Measurements from ENCODE around the gene S1PR1.
A peak's percentile ranks its signal among the peaks of the same experiment; 100 is the strongest.
"Not testable (repeated sequence)": the region's sequence is repeated elsewhere in the genome, so short reads cannot be mapped to it uniquely, and the experiment has no call there.

S1PR1 gene

DNA sequence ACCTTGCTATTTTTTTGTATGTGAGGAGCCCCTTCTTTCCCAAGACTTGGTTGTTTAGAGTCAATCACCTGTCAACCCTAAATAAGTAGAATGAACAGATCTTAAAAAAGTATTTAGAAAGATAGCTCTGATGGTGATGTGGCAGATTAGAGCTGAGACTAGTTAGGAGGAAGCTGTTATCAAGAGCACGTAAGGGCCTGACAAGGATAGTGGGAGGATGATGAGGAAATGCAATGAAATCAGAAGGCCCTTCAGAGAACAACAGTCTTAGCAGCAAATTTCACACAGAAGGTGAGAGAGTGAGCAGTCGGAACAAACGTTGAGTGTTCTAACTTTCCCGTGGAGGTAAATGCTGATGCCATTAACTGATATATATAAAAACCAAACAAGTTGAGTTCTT, 15.9 kb upstream of the S1PR1 start:
- DNase-seq, result no peak

DNA sequence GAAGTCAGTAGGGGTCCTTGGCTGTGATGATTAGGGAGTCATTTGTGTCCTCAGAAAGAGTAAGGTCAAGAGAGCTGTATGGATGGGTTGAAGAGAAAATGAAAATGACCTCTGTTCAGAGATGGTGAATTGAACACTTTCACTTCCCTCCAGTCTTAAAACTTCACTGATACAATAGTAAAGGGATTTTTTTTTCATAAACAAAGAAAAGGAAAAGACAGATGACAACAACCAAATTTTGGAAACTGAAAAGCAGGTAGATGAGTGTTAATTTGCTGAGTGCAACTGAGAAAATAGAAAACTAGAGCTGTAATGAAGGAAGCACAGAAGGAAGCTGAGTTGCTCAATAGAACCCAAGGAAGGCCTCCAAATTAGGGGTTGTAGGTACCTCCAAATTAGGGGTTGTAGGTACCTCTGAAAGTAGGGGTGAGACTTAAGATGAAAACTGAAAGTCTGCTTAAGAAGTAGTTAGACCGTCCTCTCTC, 14.8 kb upstream of the S1PR1 start:
- no peak for DNase-seq

DNA sequence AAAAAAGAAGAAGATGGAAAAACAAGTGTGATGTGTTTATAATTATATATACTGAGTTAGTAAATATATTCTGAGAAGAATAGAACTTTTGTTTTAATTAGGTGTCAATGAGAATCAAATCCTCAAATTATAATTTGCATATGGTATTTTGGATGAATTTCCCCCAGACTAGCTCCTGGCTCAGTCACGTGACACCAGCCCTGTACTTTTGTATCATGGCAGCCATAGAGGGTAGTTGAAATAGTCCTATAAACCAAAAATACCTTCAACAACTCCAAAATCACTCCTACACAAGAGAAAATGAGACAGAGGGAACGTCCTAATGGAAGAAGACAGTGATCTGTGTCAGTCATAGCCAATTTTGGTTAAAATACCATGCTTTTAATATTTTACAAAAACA, 9.0 kb upstream of the S1PR1 start:
- no peak for DNase-seq

DNA sequence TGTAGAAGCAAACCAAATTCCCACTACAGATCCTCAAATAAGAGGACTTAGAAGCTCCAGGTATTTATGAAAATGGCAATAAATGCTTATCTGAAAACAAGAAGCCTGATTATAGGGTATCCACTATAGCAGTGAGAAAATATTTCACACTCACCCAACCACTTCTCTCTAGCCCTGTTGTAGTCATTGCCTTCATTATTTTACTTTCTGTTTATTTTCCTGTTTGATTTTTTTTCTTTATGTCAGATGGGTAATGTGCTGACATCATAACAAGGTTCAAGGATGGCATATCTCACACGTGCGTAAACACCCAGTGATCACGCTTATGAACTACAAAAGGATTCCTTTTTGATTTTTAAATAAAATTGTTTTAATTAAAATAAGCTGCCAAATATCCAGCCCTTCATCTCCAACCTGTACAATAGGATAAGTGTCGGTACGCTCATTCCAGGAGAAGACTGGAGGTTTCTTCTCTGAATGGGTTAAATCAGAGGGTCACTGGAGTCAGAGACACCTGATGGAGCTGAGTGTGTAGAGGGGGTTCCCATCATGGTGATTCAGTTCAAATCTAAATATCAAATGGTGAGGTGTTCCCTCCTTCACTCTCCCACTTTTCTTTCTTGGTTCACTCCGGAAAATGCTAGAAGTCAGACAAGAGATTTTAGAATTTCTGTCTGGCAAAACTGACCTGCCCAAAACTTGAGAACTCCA, 8.2 kb upstream of the S1PR1 start:
- no peak for DNase-seq

DNA sequence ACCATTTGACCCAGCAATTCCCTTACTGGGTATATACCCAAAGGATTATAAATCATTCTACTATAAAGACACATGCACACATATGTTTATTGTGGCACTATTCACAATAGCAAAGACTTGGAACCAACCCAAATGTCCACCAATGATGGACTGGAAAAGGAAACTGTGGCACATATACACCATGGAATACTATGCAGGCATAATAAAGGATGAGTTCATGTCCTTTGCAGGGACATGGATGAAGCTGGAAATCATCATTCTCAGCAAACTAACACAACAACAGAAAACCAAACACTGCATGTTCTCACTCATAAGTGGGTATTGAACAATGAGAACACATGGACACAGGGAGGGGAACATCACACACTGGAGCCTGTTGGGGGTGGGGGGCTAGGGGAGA, 4.6 kb upstream of the S1PR1 start:
- not testable (repeated sequence) for DNase-seq

DNA sequence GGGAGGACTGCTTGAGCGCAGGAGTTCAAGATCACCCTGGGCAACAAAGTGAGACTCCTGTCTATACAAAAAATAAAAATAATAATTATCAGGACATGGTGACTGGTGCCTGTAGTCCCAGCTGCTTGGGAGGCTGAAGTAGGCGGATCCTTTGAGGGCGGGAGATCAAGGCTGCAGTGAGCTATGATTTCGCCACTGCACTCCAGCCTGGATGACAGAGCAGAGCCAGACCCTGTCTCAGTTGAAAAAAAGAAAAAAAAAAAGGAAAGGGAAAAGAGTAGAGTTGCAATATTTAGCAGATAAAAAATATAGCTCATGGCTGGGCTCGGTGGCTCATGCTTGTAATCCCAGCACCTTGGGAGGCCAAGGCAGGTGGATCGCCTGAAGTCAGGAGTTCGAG, 3.3 kb upstream of the S1PR1 start:
- DNase-seq, result no peak

DNA sequence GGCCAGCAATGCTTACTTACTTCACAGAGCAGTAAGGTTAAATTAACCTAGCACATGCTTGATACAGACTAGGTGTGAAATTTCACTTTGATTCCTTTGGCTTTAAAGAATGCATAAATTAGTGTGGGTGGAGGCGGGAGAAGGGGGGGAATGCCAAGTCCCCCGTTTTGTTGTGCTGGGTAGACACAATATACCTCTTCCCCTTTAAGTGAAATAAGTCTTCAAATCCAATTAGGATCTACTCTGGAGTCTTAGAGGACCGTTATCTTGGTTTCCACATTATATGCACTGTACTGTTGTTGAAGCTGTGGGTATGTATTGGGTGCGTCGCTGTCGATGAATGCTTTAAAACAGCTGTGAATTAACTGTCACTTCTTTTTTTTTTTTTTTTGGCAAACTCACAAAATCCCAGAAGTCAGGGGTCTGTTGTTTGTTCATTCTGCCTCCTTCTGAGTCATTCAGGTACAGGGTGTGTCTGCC, 1.6 kb upstream of the S1PR1 start:
- peak; percentile 38 for DNase-seq

DNA sequence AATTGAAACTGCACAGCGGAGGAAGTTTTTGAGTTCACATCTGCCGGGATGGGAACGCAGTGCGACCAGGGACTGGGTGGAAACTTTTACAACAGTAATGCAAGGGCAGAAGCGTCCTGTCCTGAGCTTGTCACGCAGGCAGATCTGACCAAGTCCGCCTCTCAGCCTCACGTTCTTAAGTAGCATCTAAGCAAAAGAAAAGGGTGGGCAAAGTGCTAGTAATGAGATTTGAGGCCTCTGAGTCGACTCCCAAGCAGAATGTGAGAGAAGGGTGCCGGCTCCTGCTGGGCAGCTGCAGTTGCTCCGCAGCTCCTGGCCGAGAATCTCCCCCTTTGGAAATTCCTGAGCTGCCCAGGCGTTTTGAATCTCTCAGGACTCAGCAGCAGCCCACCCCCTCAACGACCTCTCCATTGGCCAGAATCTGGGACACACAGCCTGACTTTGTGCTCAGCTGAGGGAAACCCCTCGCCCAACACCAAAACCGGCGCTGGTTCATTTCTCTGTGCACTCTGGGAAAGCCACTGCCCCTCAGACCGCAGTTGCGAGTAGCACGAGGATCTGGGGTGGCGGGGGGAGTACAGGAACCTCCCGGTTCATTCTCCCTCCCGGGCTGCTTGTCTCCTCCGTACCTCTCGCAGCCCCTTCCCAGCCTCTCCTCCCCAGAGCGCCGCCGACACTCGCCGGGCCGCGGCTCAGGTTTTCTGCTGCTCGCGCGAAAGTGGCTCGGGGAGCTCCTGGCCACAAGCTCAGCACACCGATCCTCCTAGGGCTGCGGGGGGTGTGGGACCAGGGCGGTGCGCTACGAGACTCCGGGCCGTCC, 913 bp upstream of the S1PR1 start:
- DNase-seq, result peak; percentile 64

DNA sequence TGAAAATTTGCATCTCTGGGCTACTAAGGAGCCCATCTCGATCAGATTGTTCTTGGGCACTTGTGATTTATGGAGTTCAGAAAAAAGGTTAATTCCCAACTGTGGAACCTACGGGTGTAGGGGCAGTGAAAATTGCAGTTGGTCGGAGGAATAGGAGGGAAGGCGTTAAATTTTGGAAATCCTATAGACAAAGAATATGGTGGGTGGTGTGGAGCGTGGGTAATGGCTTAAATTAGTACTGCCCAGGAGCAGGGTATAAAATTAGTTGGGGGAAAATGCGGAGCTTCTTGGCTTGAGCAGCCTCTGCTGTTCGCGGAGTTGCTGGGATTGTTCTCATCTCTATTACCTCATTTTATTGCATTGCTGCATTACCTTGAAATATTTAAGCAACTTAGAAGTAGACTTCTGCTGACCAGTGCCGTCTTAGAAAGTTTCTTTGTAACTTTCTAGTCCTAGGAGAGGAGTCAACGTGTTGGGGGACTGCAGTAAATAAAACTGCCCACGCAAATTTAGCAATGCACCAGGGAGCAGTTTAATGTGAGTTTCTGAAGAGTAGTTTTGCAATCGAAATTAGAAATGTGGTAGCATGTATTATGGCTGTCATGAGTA, 514 bp downstream of the S1PR1 start:
- peak; percentile 23 for DNase-seq

DNA sequence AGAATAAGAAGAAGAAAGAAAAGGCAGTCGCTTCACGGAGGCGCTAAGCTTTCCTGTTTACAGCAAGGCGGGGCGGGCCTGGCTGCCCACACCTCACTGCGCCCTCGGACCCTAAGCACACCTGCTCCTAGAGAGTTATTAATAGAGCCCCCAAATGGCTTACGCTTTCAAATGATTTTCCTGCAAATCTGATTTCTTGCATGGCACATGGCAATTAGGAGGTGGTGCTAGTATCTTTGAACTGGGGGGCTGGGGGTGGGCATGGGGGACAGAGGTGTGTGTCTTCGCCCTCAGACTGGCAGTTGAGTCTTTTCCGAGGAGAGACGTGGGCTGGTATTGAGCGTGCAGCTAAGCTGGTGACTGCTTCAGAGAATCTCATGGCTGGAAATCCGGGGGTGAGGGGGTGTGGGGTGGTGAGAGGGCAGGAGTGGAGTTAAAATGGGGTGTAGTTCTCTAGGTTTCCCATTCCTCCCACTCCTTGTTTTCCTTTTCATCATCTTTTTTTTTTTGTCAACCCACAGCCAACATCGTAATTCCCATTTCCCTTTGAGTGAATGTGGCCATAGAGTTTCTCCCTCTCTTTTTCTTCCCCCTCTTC, 1.3 kb downstream of the S1PR1 start:
- DNase-seq, result peak; percentile 74

DNA sequence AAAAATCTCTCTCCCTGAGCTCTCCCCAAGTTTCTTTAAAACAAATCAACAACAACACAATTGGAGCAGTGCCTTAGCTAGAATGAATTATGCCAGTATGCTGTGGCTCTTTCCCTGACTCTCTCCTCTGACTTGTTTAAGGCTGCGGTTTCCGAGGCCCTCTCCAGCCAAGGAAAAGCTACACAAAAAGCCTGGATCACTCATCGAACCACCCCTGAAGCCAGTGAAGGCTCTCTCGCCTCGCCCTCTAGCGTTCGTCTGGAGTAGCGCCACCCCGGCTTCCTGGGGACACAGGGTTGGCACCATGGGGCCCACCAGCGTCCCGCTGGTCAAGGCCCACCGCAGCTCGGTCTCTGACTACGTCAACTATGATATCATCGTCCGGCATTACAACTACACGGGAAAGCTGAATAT, 1.9 kb downstream of the S1PR1 start:
- peak; percentile 88 for DNase-seq

DNA sequence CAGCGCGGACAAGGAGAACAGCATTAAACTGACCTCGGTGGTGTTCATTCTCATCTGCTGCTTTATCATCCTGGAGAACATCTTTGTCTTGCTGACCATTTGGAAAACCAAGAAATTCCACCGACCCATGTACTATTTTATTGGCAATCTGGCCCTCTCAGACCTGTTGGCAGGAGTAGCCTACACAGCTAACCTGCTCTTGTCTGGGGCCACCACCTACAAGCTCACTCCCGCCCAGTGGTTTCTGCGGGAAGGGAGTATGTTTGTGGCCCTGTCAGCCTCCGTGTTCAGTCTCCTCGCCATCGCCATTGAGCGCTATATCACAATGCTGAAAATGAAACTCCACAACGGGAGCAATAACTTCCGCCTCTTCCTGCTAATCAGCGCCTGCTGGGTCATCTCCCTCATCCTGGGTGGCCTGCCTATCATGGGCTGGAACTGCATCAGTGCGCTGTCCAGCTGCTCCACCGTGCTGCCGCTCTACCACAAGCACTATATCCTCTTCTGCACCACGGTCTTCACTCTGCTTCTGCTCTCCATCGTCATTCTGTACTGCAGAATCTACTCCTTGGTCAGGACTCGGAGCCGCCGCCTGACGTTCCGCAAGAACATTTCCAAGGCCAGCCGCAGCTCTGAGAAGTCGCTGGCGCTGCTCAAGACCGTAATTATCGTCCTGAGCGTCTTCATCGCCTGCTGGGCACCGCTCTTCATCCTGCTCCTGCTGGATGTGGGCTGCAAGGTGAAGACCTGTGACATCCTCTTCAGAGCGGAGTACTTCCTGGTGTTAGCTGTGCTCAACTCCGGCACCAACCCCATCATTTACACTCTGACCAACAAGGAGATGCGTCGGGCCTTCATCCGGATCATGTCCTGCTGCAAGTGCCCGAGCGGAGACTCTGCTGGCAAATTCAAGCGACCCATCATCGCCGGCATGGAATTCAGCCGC, 2.5 kb downstream of the S1PR1 start:
- DNase-seq, result peak; percentile 51

DNA sequence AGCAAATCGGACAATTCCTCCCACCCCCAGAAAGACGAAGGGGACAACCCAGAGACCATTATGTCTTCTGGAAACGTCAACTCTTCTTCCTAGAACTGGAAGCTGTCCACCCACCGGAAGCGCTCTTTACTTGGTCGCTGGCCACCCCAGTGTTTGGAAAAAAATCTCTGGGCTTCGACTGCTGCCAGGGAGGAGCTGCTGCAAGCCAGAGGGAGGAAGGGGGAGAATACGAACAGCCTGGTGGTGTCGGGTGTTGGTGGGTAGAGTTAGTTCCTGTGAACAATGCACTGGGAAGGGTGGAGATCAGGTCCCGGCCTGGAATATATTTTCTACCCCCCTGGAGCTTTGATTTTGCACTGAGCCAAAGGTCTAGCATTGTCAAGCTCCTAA, 3.2 kb downstream of the S1PR1 start:
- no peak for DNase-seq

DNA sequence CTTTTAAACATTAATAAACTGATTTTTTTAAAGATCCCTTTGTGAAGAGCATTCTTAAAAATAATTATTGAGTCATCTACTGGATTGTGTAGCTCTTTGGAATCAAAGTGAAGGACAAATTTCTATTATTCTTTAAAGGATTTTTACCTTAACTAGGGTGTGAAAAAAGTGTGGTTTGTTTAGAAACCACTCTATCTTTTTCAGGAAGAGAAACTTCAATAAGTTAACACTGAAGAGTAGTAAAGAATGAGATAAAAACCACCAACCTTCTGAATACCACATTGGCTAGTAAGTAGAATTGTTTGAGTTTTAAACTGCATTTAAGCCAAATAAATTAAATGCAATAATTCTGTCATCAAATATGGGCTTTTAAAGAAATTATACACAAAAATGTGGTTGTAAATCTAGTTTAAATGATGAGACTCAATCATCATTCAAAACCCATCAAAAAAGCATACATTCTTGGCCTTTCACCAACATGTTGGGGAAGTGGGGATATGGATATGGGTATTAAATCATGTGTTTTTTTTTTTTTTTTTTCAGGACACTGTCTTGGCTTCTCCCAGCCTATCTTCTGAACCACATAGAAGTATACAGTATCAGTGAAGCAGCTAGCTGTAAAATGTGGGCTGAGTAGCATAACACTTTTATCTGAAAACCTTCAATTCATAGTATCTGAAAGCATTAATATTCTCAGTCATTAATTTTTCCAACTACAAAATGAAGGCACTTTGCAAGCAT, 4.8 kb downstream of the S1PR1 start:
- no peak for DNase-seq

DNA sequence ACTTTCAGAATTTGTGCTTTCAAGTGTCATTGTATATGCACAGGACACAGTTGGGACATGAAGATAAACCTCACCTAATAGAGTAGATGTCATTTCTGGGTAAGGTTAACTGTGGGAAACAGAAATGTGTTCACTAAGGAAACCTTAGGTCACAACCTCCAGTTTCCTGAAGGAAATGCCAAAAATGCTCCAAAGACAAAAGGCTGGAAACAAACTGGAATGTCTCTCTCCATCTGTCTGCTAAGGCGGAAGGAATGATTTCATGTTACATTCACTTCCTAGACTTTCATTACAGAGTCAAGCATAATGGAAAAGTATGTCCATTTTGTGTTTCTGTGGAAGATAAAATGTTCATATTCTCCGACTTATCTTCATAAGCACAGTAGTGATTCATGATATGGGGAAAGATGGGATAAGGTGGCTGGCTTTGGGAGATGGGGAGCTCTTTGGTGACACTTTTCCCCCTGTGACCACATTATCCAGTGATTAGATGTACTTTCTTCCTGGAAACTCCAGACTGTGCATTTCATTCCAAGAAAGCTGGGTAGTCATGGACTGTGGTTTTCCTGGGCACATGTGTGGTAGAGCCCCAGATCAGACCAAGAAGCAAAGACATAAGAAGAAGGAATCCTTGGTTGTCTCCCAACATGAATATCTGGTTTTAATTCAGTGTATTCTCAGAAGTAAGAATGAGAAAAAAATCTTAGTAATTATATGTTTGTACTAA, 5.7 kb downstream of the S1PR1 start:
- DNase-seq, result no peak

DNA sequence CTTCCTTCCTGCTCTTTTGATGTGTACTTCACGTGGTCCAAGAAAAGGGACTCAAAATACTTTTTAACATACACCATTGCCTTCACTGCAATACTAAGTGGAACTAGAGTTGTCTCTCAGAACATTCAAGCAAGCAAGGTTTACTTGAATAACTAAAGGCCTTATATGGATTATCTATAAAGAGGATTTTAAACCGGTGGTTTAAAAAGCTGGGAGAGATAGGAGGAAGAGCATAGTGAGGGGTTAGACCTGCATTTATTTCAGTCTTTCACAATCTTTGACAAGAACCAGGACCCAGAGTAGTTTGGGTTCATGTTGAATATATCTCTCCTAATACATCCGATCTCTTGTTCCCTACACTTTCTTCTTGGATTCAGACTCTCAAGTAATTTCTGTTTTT, 6.9 kb downstream of the S1PR1 start:
- DNase-seq, result no peak

DNA sequence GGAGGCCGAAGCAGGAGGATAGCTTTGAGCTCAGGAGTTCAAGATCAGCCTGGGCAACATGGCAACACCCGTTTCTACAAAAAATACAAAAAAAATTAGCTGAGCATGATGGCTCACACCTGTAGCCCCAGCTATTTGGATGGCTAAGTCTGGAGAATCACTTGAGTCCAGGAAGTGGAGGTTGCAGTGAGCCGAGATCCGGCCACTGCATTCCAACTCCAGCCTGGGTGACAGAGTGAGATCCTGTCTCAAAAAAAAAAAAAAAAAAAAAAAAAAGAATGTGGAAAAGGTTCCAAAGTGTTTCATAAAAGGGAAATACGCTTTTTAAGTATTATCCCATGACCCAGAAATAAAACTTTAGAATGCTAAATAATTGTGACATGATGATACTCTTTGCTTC, 8.0 kb downstream of the S1PR1 start:
- no peak for DNase-seq

DNA sequence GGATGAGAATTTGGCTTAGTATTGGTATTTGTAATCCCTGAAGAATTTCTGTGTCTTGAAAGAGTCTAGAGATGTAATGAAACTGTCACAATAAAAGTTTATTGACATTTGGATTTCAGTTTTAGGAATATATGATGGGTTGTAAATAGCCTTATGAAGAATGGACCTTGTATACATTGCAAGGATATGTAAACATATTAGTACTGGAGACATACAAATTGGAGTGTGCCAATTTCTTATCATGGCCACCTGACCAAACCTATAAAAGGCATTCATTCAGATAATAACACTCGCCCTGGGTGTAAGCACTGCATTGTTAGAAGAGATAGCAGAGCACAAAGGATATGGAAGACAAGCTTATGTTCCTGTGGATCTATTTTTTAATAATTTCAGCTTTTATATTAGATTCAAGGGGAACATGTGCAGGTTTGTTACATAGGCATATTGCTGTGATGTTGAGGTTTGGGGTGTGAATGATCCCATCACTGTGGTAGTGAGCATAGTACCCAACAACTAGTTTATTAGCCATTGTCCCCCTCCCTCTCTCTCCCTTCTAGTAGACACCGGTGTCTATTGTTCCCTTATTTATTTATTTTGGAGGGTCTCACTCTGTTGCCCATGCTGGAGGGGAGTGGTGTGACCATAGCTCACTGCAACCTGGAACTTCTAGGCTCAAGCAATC, 8.6 kb downstream of the S1PR1 start:
- no peak for DNase-seq

DNA sequence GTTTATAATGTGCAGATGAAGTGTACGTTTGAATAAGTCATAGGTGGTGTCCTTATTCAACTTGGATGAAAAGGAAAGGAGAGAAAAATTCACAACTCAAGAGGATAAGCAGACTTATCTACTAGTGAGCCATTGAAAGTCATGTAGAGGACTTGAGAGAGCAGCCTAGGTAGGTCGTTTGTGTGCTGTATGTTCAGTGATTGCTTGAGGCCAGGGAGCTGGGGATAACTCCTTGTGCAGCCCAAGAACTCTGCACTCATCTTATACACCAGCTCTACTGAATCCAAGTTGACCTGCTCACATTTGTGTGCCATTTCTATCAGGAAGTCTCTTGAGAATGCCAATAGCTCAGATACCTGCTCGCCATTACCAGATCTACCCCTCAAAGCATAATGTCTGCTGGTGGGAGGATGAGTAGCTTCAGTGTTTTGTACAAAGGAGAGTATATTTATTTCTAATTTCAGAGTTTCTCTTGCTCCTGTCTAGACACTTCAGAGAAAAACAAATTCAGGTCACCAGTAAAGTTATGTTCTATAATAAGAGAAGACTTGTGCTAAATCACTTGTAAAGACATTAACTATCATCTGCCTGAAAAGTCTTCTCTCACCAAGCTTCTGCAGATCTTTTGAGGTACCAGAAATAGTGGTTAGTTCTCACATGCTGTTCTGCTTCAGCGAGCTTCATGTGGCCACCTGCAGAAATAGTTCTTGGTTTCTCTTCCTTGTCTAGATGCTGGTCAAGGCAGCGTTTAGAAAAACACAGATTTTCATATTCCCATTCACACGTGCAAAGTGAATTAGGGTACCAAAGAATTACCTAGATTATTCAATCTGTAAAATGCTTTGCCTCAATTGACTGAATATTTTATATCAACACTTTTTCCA, 10.8 kb downstream of the S1PR1 start:
- DNase-seq, result no peak

Measured in activated naive CD4-positive, alpha-beta T cell treated with anti-CD3 and anti-CD28 coated beads, Interleukin-2, amount 50 U/mL, for 16 hours (primary cell).